ENCODE measurements around the gene FDXACB1. TPM values are rescaled to one million over a fixed set of nuclear protein-coding genes. Genes with fewer than 3 reads are reported as not detected.

FDXACB1 gene
- total and polyA plus RNA-seq, 4 donors: 0.95 to 2.3 (median 1.3) TPM

- Histone ChIP-seq H3K9ac (ENCODE audit: low read depth in 1 of 2, low read length in 2 of 2) (no peak overlapping the region), H3K9me3 (ENCODE audit: control insufficient read depth in 4 of 4, low read length in 3 of 4) (no peaks in the 10 kb centered on the region), H3K27ac (ENCODE audit: low read depth in 1 of 2, low read length in 2 of 2) (no peak overlapping the region), H3K4me3 (ENCODE audit: low read depth in 1 of 3, low read length in 3 of 3) (no peak overlapping the region), H3K27me3 (ENCODE audit: control insufficient read depth in 4 of 4, insufficient read depth in 4 of 4, low read length in 3 of 4) (no peaks in the 10 kb centered on the region), H3K4me1 (ENCODE audit: control insufficient read depth in 4 of 4, insufficient read depth in 4 of 4, low read length in 3 of 4) (no peaks in the 10 kb centered on the region), H3K36me3 (ENCODE audit: control insufficient read depth in 4 of 4, insufficient read depth in 3 of 4, low read depth in 1 of 4, low read length in 3 of 4) (no peaks in the 10 kb centered on the region)
- DNase-seq (ENCODE audit: low spot score): no peak
- TF ChIP-seq TAF1 (conservative IDR thresholded peaks at IDR 0.05): no peak
- TF ChIP-seq RXRA (IDR thresholded peaks at IDR 0.05): no peak
- no peak for TF ChIP-seq FOXA1 (IDR thresholded peaks at IDR 0.05)
- TF ChIP-seq JUND (IDR thresholded peaks at IDR 0.05): no peak
- TF ChIP-seq, protein P1, sequence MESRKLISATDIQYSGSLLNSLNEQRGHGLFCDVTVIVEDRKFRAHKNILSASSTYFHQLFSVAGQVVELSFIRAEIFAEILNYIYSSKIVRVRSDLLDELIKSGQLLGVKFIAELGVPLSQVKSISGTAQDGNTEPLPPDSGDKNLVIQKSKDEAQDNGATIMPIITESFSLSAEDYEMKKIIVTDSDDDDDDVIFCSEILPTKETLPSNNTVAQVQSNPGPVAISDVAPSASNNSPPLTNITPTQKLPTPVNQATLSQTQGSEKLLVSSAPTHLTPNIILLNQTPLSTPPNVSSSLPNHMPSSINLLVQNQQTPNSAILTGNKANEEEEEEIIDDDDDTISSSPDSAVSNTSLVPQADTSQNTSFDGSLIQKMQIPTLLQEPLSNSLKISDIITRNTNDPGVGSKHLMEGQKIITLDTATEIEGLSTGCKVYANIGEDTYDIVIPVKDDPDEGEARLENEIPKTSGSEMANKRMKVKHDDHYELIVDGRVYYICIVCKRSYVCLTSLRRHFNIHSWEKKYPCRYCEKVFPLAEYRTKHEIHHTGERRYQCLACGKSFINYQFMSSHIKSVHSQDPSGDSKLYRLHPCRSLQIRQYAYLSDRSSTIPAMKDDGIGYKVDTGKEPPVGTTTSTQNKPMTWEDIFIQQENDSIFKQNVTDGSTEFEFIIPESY (IDR thresholded peaks at IDR 0.05): no peak
- TF ChIP-seq, protein P2, sequence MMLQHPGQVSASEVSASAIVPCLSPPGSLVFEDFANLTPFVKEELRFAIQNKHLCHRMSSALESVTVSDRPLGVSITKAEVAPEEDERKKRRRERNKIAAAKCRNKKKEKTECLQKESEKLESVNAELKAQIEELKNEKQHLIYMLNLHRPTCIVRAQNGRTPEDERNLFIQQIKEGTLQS (IDR thresholded peaks at IDR 0.05): no peak
- TF ChIP-seq, protein P3, sequence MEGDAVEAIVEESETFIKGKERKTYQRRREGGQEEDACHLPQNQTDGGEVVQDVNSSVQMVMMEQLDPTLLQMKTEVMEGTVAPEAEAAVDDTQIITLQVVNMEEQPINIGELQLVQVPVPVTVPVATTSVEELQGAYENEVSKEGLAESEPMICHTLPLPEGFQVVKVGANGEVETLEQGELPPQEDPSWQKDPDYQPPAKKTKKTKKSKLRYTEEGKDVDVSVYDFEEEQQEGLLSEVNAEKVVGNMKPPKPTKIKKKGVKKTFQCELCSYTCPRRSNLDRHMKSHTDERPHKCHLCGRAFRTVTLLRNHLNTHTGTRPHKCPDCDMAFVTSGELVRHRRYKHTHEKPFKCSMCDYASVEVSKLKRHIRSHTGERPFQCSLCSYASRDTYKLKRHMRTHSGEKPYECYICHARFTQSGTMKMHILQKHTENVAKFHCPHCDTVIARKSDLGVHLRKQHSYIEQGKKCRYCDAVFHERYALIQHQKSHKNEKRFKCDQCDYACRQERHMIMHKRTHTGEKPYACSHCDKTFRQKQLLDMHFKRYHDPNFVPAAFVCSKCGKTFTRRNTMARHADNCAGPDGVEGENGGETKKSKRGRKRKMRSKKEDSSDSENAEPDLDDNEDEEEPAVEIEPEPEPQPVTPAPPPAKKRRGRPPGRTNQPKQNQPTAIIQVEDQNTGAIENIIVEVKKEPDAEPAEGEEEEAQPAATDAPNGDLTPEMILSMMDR (IDR thresholded peaks at IDR 0.05; ENCODE audit: low read depth, low read length, missing input control): no peak
- no peak for TF ChIP-seq EGR1 (IDR thresholded peaks at IDR 0.05; ENCODE audit: low read depth in 2 of 2)
- no peak for TF ChIP-seq RAD21 (IDR thresholded peaks at IDR 0.05)
- TF ChIP-seq HNF4G (IDR thresholded peaks at IDR 0.05): no peak
- TF ChIP-seq SP1 (IDR thresholded peaks at IDR 0.05): no peak
- TF ChIP-seq REST (IDR thresholded peaks at IDR 0.05): no peak
- TF ChIP-seq HNF4A (conservative IDR thresholded peaks at IDR 0.05): no peak
- TF ChIP-seq YY1 (IDR thresholded peaks at IDR 0.05): no peak
- no peak for TF ChIP-seq MAX (IDR thresholded peaks at IDR 0.05)
- no peak for TF ChIP-seq GABPA (IDR thresholded peaks at IDR 0.05 in 1 of 2, conservative IDR thresholded peaks at IDR 0.05 in 1 of 2)
- TF ChIP-seq FOXA2 (IDR thresholded peaks at IDR 0.05): no peak
- no peak for TF ChIP-seq NR2F2 (IDR thresholded peaks at IDR 0.05)
- WGBS: 88% methylated on average over 5 of the region's 5 CpGs
Measured at GRCh38 chr11:111909378-111909777, 30.4 kb upstream of the FDXACB1 start.

Data from liver (tissue), 9 donors.